GM19043 (cell line): Measurements from ENCODE around the gene WDR33.

Experiments used
- ATAC-seq: cut with Tn5 transposase; IDR thresholded peaks from one replicate; pipeline ENCODE4 v1.9.1; 2021; ENCODE audit warnings: low read depth; ENCODE audit not compliant: unreplicated experiment

WDR33 gene

GRCh38 chr2:127701193-127701650 is 109.7 kb downstream of the WDR33 start, which contains the start of gene SFT2D3:
TSS of gene SFT2D3 (plus strand) at chr2:127701497. CDS start at chr2:127701529, 32 bp downstream.
- ATAC-seq: peak; percentile 58

GRCh38 chr2:127700527-127701192 is 110.3 kb downstream of the WDR33 start:
- peak; percentile 60 for ATAC-seq

- no peak for ATAC-seq
Measured at GRCh38 chr2:127698553-127699355, 112.2 kb downstream of the WDR33 start.

GRCh38 chr2:127697482-127698180 is 113.3 kb downstream of the WDR33 start:
- no peak for ATAC-seq

- ATAC-seq: no peak
Measured at GRCh38 chr2:127695491-127696472, 115.2 kb downstream of the WDR33 start.

- ATAC-seq: no peak
Measured at GRCh38 chr2:127694986-127695385, 116.0 kb downstream of the WDR33 start.

DNA sequence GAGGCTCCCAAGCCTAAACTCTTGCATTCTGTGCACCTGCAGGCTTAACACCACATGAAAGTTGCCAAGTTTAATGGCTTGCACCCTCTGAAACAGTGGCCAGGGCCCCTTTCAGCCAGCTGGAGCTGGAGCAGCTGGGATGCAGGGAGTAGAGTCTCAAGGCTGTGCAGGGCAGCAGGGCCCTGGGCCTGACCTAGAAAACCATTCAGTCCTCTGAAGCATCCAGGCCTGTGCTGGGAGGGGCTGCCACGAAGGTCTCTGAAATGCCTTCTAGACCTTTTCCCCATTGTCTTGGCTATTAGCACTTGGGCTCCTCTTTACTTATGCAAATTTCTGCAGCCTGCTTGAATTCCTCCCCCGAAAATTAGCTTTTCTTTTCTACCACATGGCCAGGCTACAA is 120.3 kb downstream of the WDR33 start:
- no peak for ATAC-seq

- no peak for ATAC-seq
Measured at GRCh38 chr2:127688405-127688804, 122.6 kb downstream of the WDR33 start.

DNA sequence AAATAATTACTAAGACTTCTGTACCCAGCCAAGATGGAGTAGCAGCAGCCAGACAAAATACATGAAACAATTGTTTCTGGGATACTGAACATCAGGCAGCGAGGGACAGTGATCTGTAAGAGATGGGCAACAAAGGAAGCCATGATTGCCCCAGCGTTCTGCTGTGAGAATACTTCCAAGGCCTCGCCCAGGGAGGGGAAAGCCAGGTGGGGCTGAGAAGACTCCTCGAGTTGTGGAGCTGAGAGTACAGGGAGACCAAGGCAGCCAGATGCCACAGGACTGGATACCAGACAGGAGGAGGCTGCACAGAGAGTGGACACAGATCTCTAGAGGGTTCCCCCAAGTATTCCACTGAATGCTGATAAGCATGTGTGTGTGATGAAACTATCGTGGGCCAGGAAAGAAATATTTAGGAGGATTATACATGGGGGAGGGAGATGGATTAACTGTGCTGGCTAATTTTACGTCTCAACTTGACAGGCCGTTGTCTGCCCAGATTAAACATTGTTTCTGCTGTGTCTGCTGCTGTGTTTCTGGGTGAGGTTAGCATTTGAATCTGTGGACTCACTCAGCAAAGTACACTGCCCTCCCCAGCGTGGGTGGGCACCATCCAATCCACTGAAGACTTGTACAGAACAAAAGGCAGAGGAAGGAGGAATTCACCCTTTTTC is 125.4 kb downstream of the WDR33 start:
- no peak for ATAC-seq

GRCh38 chr2:127683757-127684156 is 127.2 kb downstream of the WDR33 start:
- no peak for ATAC-seq

GRCh38 chr2:127683056-127683455 is 127.9 kb downstream of the WDR33 start:
- ATAC-seq: no peak

DNA sequence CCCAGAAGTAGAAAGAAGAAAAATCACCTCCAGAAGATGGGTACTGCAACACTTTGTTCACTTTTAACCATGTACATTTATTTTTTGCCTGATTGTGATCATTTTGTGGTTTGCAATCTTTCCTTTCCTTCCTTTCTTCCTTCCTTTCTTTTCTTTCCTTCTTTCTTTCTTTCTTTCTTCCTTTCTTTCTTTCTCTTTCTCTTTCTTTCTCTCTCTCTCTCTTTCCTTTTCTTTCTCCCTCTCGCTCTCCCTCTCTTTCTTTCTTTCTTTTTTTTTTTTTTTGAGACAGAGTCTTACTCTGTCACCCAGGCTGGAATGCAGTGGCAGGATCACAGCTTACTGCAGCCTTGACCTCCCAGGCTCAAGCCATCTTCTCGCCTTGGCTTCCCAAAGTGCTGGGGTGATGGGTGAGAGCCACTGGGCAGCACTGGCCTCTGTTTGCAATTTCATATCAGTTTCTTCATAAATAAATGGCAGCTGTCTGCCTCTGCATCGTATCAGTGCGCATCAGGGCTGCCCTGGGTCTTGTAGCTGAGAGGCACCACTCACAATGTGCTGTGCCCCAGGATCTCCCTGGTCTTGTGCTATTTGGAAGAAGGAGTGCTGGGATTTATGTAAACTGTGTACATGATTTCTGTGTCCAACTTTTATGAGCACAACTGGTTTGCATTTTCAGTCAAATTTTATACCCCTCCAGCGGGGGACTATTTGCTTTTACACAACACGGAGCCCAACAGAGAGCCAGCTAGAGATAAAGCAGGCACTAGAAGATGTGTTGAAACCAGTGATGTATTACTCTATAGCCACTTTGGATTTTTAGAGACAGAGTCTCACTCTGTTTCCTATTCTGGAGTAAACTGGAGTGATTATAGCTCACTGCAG is 128.8 kb downstream of the WDR33 start:
- ATAC-seq: no peak

DNA sequence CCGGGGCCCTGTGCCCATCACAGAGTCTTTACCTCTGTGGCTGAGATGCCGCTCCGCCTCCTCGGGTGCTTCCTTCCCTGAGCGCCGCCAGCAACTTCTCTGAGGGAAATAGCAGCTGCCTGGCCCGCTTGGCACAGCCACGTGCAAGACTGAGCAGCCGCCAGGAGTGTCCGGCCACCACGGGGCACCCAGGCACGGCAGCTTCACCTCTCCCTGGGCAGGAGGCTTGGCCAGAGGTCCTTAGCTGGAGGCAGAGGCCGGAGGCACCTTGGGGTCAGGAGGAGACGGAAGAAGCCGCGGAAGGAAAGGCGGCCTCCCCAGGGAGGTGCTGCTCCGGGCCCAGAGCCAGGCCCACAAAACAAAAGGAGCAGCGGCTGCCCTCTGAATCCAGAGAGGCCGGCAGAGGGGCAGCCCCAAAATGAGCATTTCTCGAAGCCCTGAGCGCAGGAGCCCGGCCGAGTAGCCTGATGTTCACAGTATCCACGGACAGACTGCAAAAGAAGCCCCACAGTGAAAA is 129.6 kb downstream of the WDR33 start:
- no peak for ATAC-seq

DNA sequence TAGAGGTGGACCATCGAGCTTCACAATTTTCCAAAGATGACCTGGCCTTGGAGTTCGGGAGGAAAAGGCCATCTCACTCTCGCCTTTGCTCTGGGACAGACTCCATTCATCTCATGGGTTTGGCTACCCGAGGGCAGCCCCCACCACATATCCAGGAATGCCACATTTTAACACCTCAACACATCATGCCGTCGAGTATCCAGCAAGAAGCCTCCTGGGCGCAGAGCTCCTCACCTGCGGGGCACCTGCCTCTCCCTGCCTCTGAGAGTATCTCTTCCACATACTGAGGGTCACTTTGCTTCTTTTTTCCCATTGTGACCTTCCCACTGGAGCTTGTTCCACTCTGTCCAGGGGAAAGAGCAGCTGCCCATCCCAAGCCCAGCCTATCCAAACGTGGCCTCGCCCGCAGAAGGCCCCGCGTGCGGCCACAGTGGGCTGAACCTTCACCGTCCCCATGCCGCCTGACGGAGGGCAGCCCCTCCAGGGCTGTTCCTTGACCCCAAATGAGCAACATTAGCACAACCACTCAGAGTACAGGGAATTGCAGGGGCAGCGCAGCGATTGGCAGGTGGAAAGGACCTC is 130.2 kb downstream of the WDR33 start:
- ATAC-seq: no peak

DNA sequence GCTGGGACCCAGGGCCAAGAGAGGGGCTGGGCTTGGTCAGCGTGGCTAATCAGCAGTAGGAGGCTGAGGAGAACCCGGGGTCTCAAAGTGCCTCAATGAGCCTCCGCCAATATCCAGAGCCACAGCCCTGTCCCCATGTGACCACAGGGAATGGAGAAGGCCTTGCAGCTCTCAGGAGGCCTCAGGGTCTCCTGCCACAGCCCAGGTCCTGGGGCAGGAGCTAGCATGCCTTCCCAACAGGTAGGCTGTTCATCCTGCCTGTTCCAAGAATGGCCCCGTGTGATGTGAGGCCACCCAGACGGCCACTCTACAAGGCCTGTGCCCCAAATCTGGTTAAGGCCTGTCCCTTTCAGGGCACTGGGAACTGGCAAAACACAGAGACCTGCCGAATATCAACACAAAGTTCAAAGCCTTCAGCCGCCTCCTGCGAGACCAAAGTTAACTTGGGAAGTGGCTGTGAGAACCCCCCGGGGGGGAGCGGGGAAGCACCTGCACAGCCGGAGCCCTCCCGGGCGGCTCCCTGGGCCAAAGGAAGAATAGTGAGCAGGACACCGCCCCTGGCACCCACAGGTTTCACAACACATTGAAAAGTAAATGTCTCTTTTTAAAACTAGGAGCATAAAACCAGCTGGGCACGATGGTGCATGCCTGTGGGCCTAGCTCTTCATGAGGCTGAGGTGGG is 131.2 kb downstream of the WDR33 start:
- ATAC-seq: no peak

GRCh38 chr2:127678991-127679390 is 132.0 kb downstream of the WDR33 start:
- no peak for ATAC-seq

DNA sequence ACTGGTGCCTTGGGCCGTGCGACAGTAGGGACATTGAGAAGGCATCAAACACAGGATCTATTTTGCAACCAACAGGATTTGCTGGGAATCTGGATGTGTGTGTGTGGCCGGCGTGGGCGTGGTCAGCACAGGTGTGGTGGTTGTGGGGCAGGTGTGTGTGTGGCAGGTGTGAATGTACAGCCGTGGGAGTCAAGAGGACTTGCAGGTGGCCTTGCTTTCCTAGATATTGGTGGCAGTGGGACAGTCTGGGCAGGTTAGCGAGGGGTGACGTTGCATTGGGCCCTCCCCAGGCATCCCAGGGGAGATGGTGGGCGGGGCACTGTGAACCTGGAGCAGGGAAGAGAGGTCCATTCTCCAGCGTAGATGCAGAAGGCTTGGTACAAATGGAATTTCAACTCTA is 132.4 kb downstream of the WDR33 start:
- ATAC-seq: no peak
